ENCODE data around the gene NOP14.
"Not testable (repeated sequence)": the region's sequence is repeated elsewhere in the genome, so short reads cannot be mapped to it uniquely, and the experiment has no call there.

NOP14 gene

DNA sequence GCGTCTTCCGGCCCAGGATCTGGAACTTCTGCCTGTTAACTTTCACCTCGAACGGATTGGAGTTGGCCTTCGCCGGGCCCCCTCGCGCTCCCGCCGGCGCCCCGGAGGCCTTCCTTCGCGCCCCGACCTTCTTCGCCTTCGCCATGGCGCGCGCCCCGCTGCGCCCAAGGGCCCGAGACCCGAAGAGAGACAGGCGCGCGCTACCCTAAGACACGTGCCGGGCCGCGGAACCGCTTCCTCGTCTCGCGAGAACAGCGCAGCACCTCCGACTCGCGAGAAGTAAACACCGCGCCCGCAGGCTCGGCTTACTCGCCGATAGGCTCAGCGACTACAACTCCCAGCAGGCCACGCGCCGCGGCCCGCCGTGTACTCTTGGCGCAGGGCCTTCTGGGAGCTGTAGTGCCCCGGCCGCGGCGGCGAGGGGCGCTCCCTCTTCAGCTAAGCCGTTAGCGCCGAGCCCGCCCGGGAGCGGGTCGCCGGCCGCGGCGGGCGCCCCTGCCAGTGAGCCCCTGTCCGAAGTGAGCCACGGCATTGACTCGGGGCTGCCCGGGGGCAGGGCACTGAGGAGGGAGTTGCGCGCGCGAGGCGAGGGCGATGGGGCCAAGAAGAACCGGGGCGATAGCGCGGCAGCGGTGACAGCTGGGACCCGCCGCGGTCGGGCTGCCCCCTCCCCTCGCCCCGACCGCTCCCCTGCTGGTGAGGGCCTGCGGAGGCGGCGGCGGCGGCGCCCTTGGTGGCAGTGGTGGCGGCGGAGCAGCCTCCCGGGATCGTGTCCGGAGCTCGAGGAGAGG is at the start of gene NOP14, which contains the start of gene GRK4:
Gene NOP14, minus strand, starts transcription at position 232 of the 791 bp plus-strand sequence. Its CDS starts 87 bp downstream, at position 145.
Gene GRK4, plus strand, starts transcription at position 397 of the 791 bp plus-strand sequence. CDS start 500 bp downstream, outside the sequence.
- in situ Hi-C loops (cut with MboI; ENCODE audit: low pct_unique_long_range_greater_than_20kb, low sequenced_read_pairs): no loop called here
- DNase-seq: peak; percentile 97

GRCh38 chr4:3011456-3012220 is 48.4 kb upstream of the NOP14 start:
- in situ Hi-C loops (cut with MboI; ENCODE audit: low pct_unique_long_range_greater_than_20kb, low sequenced_read_pairs): no loop called here
- DNase-seq: no peak

GRCh38 chr4:3010998-3011397 is 47.8 kb upstream of the NOP14 start:
- in situ Hi-C loops (cut with MboI; ENCODE audit: low pct_unique_long_range_greater_than_20kb, low sequenced_read_pairs): no loop called here
- DNase-seq: no peak

- in situ Hi-C loops (cut with MboI; ENCODE audit: low pct_unique_long_range_greater_than_20kb, low sequenced_read_pairs): no loop called here
- DNase-seq: no peak
These were observed 47.4 kb upstream of the NOP14 start for GRCh38 chr4:3010577-3010976.

DNA sequence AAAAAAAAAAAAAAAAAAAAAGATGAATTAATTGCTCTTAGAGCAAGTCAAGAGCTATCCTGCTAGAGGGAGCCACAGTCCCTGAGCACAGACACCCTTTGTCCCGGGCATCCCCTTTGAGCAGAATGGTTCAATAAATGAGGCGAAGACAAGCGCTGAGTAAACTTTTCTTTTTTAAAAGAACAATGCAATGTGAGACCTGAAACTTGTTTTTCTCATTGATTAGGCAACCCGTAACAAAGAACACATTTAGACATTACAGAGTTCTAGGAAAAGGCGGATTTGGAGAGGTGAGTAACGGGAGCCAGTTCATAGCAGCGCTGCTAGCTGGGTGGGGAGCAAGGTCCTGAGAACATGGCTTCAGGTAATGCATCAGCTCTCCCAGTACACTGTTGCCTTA is 46.2 kb upstream of the NOP14 start:
- DNase-seq: peak; percentile 10
- in situ Hi-C loops (cut with MboI; ENCODE audit: low pct_unique_long_range_greater_than_20kb, low sequenced_read_pairs): no loop called here

GRCh38 chr4:3007724-3008123 is 44.5 kb upstream of the NOP14 start:
- no peak for DNase-seq
- in situ Hi-C loops (cut with MboI; ENCODE audit: low pct_unique_long_range_greater_than_20kb, low sequenced_read_pairs): no loop called here

DNA sequence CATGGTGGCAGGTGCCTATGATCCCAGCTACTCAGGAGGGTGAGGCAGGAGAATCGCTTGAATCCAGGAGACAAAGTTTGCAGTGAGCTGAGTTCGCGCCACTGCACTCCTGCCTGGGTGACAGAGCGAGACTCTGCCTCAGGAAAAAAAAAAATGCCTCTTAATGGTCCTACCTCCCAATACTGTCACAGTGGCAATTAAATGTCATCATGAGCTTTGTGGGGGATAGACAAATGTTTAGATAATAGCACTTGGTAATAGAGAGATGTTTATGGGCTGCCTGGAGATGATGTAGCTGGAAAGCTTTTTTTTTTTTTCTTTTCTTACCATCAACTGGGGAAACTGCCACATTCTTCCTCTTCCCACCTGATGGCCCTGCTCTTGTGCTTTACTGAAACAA is 33.2 kb upstream of the NOP14 start:
- DNase-seq: no peak
- in situ Hi-C loops (cut with MboI; ENCODE audit: low pct_unique_long_range_greater_than_20kb, low sequenced_read_pairs): no loop called here

DNA sequence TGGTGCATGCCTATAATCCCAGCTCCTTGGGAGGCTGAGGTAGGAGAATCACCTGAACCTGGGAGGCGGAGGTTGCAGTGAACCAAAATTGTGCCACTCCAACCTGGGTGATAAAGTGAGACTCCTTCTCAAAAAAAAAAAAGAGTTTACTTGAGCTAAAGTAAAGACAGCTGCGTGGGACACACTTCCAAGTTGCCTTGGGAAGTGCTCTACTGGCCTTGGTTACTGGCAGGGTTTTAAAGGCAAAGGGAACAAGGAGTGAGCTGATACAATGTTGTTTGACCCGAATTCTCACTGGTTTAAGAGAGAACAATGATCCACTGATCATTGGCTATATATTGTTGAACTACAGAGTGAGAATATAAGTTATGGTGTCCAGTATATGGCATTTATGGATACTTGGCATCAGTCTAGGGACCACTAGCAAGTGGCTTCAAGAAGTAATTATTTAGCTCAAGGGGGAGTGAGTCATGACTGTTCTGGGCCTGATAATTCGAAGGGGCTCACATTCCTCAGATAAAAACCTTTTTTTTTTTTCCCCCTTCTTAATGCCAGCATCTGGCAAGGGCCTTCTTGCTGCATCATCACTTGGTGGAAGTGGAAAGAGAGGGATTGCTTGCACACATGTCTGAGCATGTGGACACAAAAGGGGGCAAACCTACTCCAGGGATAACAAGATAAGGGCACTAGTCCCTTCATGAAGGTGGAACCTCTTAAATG is 32.5 kb upstream of the NOP14 start:
- DNase-seq: no peak
- in situ Hi-C loops (cut with MboI; ENCODE audit: low pct_unique_long_range_greater_than_20kb, low sequenced_read_pairs): no loop called here

DNA sequence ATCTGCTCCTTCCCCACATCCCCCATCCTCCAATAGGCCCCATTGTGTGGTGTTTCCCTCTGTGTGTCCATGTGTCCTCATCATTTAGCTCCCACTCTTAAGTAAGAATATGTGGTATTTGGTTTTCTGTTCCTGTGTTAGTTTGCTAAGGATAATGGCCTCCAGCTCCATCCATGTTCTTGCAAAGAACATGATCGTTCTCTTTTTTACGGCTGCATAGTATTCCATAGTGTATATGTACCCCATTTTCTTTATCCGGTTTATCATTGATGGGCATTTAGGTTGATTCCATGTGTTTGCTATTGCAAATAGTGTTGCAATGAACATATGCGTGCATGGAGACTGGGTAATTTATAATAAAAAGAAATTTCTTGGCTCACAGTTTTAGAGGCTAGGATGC is 31.7 kb upstream of the NOP14 start:
- in situ Hi-C loops (cut with MboI; ENCODE audit: low pct_unique_long_range_greater_than_20kb, low sequenced_read_pairs): no loop called here
- DNase-seq: no peak

DNA sequence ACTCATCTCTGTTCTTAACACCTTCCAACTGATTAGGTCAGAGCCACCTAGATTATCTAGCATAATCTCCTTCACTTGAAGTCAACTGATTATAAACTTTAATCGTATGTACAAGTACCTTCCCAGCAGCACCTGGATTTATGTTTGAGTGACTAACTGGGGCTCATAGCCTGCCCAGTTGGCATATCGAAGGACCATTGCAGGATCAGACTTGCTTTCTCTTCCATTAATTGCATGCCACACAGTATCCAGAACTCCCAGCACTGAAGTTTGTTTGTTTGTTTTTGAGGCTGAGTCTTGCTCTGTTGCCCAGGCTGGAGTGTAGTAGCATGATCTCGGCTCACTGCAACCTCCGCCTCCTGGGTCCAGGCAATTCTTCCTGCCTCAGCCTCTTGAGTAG is 28.0 kb upstream of the NOP14 start:
- in situ Hi-C loops (cut with MboI; ENCODE audit: low pct_unique_long_range_greater_than_20kb, low sequenced_read_pairs): no loop called here

GRCh38 chr4:2983715-2984114 is 20.5 kb upstream of the NOP14 start:
- in situ Hi-C loops (cut with MboI; ENCODE audit: low pct_unique_long_range_greater_than_20kb, low sequenced_read_pairs); DNase-seq: not testable (repeated sequence)

More for the DNA sequence above, 28.0 kb upstream of the NOP14 start:
- DNase-seq: no peak

DNA sequence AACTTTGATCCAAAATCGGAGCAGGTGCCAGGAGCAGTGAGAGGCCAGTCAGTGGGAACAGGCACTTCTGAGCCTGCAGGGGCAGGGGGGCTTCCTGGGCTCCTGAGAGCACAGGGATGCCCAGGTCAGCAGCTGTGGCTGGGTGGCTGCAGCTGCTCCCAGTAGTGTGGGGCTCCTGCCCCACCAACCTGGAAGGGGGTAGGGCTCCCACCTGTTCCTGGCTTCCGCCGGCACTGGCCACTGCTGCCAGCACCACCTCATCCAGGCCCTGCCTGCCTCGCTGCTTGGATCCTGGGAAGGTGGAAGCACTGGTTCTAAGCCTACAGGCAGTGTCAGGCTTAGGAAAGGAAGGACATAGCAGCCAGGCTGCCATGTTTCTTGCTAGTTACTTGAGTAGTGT is 18.8 kb upstream of the NOP14 start:
- in situ Hi-C loops (cut with MboI; ENCODE audit: low pct_unique_long_range_greater_than_20kb, low sequenced_read_pairs): no loop called here
- no peak for DNase-seq

DNA sequence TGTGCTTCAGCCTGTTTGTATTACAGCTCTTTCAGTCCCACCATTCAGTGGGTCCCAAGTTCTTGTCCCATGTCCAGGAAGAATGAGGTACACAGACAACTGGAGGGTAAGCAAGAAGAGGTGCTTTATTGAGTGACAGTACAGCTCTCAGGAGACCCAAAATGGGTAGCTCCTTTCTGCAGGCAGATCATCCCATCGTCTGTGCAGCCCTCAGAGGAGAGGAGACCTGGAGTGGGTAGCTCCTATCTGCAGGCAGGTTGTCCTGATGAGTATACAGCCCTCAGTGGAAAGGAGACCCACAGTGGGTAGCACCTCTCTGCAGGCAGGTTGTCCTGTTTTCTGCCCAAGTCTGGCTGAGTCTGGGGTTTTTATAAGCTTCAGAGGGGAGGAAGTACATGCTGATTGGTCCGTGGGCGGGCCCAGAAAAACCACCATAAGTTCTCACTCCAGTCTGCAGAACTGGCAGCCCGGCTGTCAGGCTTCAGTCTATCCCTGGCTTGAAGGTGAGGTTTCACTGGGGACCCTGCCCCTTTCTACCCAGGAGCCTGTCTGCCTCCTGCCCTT is 18.1 kb upstream of the NOP14 start:
- DNase-seq: peak; percentile 12
- in situ Hi-C loops (cut with MboI; ENCODE audit: low pct_unique_long_range_greater_than_20kb, low sequenced_read_pairs): no loop called here

- DNase-seq: no peak
- in situ Hi-C loops (cut with MboI; ENCODE audit: low pct_unique_long_range_greater_than_20kb, low sequenced_read_pairs): no loop called here
These were observed 14.2 kb upstream of the NOP14 start for GRCh38 chr4:2977211-2978088.

DNA sequence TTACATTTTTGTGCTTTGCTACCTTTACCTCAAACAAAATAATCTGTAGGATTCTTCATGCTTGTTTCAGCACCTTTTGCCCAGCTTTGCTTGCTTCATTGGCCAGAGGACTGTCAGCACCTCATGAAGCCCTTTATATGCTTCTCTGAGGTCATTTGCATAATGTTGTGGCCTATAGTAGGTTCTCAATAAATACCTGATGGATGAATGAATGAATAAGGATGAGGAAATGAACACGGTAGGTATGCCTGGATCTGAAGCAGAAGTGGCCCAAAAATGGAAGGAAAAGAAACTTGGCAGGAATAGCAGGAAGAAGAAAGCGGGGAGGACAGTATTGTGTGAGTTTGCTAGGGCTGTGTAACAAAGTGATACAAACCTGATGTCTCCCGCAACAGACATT is 8.1 kb upstream of the NOP14 start:
- no peak for DNase-seq
- in situ Hi-C loops (cut with MboI; ENCODE audit: low pct_unique_long_range_greater_than_20kb, low sequenced_read_pairs): no loop called here

GRCh38 chr4:2968381-2968780 is 5.2 kb upstream of the NOP14 start:
- DNase-seq: no peak
- in situ Hi-C loops (cut with MboI; ENCODE audit: low pct_unique_long_range_greater_than_20kb, low sequenced_read_pairs): no loop called here

- DNase-seq: no peak
- in situ Hi-C loops (cut with MboI; ENCODE audit: low pct_unique_long_range_greater_than_20kb, low sequenced_read_pairs): no loop called here
These were observed 2.1 kb upstream of the NOP14 start for GRCh38 chr4:2965262-2965661.

DNA sequence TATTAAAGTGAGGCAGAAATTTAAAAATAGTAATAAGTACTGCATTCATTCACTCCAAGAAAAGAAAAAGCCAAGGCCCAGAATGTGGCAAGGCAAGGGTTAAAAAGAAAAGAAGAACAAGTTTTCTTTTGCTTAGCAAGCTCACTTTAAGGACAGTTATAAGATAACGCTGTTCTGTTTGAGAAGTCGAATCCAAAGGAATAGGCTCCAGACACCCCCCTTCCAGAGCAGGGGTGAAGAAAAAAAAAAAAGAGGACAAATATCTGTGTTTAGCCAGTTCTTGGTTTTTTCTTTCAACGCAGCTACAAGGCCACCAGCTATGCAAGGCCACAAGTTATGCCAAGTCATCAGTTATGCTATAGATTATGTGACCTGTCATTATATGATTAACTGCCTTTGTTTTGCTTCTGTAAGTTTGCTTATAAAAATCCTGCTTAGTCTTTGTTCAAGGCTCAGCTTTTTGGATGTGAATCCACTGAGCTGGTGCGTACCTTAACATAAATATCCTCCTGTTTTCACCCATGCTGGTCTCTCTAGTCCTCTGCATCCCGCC is 1.6 kb upstream of the NOP14 start:
- DNase-seq: peak; percentile 22
- in situ Hi-C loops (cut with MboI; ENCODE audit: low pct_unique_long_range_greater_than_20kb, low sequenced_read_pairs): no loop called here
